Osteoblast (primary cell): ENCODE data around the gene CLUH. TPM values are rescaled to one million over a fixed set of nuclear protein-coding genes. Genes with fewer than 3 reads are reported as not detected.

Source experiments
- DNase-seq: peaks from one replicate; pipeline ENCODE4 v3.0.0; 2011; ENCODE audit warnings: low spot score, mixed read lengths; ENCODE audit not compliant: insufficient read length; ENCODE audit errors: missing footprints
- H2AFZ ChIP-seq: 2 replicates; pipeline ENCODE4 v1.6.0; 2011; ENCODE audit warnings: mild to moderate bottlenecking, low read length
- H3K27ac ChIP-seq: 2 replicates; pipeline ENCODE4 v1.5.1; 2011; ENCODE audit warnings: mild to moderate bottlenecking, low read depth, low read length, moderate library complexity
- H3K27me3 ChIP-seq: 2 replicates; pipeline ENCODE4 v1.6.0; 2012; ENCODE audit warnings: mild to moderate bottlenecking, control low read depth, inconsistent platforms, low read length, moderate library complexity; ENCODE audit not compliant: insufficient read depth
- H3K36me3 ChIP-seq: 2 replicates; pipeline ENCODE4 v1.5.1; 2011; ENCODE audit warnings: mild to moderate bottlenecking, low read length, control low read depth, moderate library complexity; ENCODE audit not compliant: insufficient read depth
- H3K4me1 ChIP-seq: 2 replicates; pipeline ENCODE4 v1.5.1; 2011; ENCODE audit warnings: mild to moderate bottlenecking, low read length, control low read depth, moderate library complexity; ENCODE audit not compliant: insufficient read depth
- H3K4me2 ChIP-seq: 2 replicates; pipeline ENCODE4 v1.6.0; 2011; ENCODE audit warnings: mild to moderate bottlenecking, low read length; ENCODE audit not compliant: insufficient read depth
- H3K4me3 ChIP-seq: fragments of 200-600 bp; sonication (generic); 3 replicates; pipeline ENCODE4 v1.5.1; 2012; ENCODE audit warnings: mild to moderate bottlenecking, low read length, inconsistent platforms; ENCODE audit not compliant: insufficient read depth
- H3K79me2 ChIP-seq: 2 replicates; pipeline ENCODE4 v1.6.0; 2012; ENCODE audit warnings: mild to moderate bottlenecking, low read length, control low read depth, inconsistent platforms; ENCODE audit not compliant: insufficient read depth
- H3K9me3 ChIP-seq: 2 replicates; pipeline ENCODE4 v1.5.1; 2011; ENCODE audit warnings: low read depth, low read length, control low read depth
- H4K20me1 ChIP-seq: 2 replicates; pipeline ENCODE4 v1.6.0; 2012; ENCODE audit warnings: mild to moderate bottlenecking, low read length, control low read depth; ENCODE audit not compliant: insufficient read depth
- CTCF ChIP-seq: IDR thresholded peaks from 2 replicates; pipeline ENCODE4 v1.5.1; 2011; ENCODE audit warnings: mild to moderate bottlenecking, low read depth, low read length, moderate library complexity; ENCODE audit errors: extremely low read depth
- total RNA-seq: library from RNA; depleted of rRNA; stranded (reverse); fragments of >200 nt; gene quantifications from 2 replicates; pipeline ENCODE4 v1.2.3, GENCODE V29; 2012

Gene CLUH
- total RNA-seq, 1 donor = 41.6 TPM

- Histone ChIP-seq H3K79me2 (no peaks in the 10 kb centered on the region), H3K27ac (no peak overlapping the region), H4K20me1 (peaks cover 6% of the 10 kb centered on the region), H2AFZ (no peak overlapping the region), H3K4me3 (no peak overlapping the region), H3K36me3 (peaks cover 44% of the 10 kb centered on the region), H3K4me2 (no peak overlapping the region), H3K27me3 (no peaks in the 10 kb centered on the region), H3K4me1 (no peaks in the 10 kb centered on the region), H3K9me3 (no peaks in the 10 kb centered on the region)
- no peak for TF ChIP-seq CTCF
- DNase-seq = peak; percentile 84
These were observed 13.9 kb downstream of the CLUH start for GRCh38 chr17:2697611-2698162.

GRCh38 chr17:2695961-2696760, 15.4 kb downstream of the CLUH start:
- peaks cover 41% of the 10 kb centered on the region for H3K36me3 ChIP-seq
- no peaks in the 10 kb centered on the region for H3K79me2 ChIP-seq
- H2AFZ ChIP-seq = no peak overlapping the region
- no peaks in the 10 kb centered on the region for H3K4me1 ChIP-seq
- no peak overlapping the region for H3K4me3 ChIP-seq
- TF ChIP-seq CTCF = no peak
- H3K27me3 ChIP-seq = no peaks in the 10 kb centered on the region
- H4K20me1 ChIP-seq = peaks cover 6% of the 10 kb centered on the region
- H3K4me2 ChIP-seq = no peak overlapping the region
- no peaks in the 10 kb centered on the region for H3K9me3 ChIP-seq
- DNase-seq = peak; percentile 87
- no peak overlapping the region for H3K27ac ChIP-seq

GRCh38 chr17:2695243-2695960, 16.2 kb downstream of the CLUH start:
- Histone ChIP-seq H3K27ac (no peak overlapping the region), H3K9me3 (no peaks in the 10 kb centered on the region), H3K36me3 (peaks cover 38% of the 10 kb centered on the region), H2AFZ (no peak overlapping the region), H3K4me2 (no peak overlapping the region), H3K79me2 (no peaks in the 10 kb centered on the region), H4K20me1 (peaks cover 6% of the 10 kb centered on the region), H3K27me3 (no peaks in the 10 kb centered on the region), H3K4me3 (no peak overlapping the region), H3K4me1 (no peaks in the 10 kb centered on the region)
- DNase-seq = peak; percentile 87
- no peak for TF ChIP-seq CTCF
